Measurements from ENCODE around the gene RBM5.
A peak's percentile ranks its signal among the peaks of the same experiment; 100 is the strongest.

The RBM5 gene

GRCh38 chr3:50121072-50122032 lies 32.6 kb downstream of the RBM5 start:
- DNase-seq (ENCODE audit: low read depth in 2 of 2), result peak; percentile 29 to 58

- no peak for DNase-seq (ENCODE audit: low read depth in 2 of 2)
Observed at GRCh38 chr3:50122071-50122470, 33.4 kb downstream of the RBM5 start.

GRCh38 chr3:50122661-50123391 lies 34.1 kb downstream of the RBM5 start:
- DNase-seq (ENCODE audit: low read depth in 2 of 2), result no peak

- DNase-seq (ENCODE audit: low read depth in 2 of 2), result no peak
Observed at GRCh38 chr3:50123394-50124051, 34.8 kb downstream of the RBM5 start.

GRCh38 chr3:50124052-50124799 lies 35.5 kb downstream of the RBM5 start:
- DNase-seq (ENCODE audit: low read depth in 2 of 2), result no peak

GRCh38 chr3:50124800-50125178 lies 36.1 kb downstream of the RBM5 start:
- DNase-seq (ENCODE audit: low read depth in 2 of 2), result no peak

- no peak for DNase-seq (ENCODE audit: low read depth in 2 of 2)
Observed at GRCh38 chr3:50125541-50126286, 37.0 kb downstream of the RBM5 start.

GRCh38 chr3:50126287-50127211 lies 37.8 kb downstream of the RBM5 start:
- no peak for DNase-seq (ENCODE audit: low read depth in 2 of 2)

GRCh38 chr3:50127251-50127691 lies 38.6 kb downstream of the RBM5 start:
- no peak for DNase-seq (ENCODE audit: low read depth in 2 of 2)

GRCh38 chr3:50128001-50128400 lies 39.3 kb downstream of the RBM5 start:
- no peak for DNase-seq (ENCODE audit: low read depth in 2 of 2)

- DNase-seq (ENCODE audit: low read depth in 2 of 2), result no peak
Observed at GRCh38 chr3:50130436-50130835, 41.7 kb downstream of the RBM5 start.

- no peak for DNase-seq (ENCODE audit: low read depth in 2 of 2)
Observed at GRCh38 chr3:50132421-50133282, 43.9 kb downstream of the RBM5 start.

- DNase-seq (ENCODE audit: low read depth in 2 of 2), result no peak
Observed at GRCh38 chr3:50133283-50133615, 44.5 kb downstream of the RBM5 start.

GRCh38 chr3:50134367-50134766 lies 45.6 kb downstream of the RBM5 start:
- DNase-seq (ENCODE audit: low read depth in 2 of 2), result no peak

- DNase-seq (ENCODE audit: low read depth in 2 of 2), result no peak
Observed at GRCh38 chr3:50135964-50136363, 47.2 kb downstream of the RBM5 start.

GRCh38 chr3:50136714-50137405 lies 48.1 kb downstream of the RBM5 start:
- no peak for DNase-seq (ENCODE audit: low read depth in 2 of 2)

GRCh38 chr3:50137531-50137930 lies 48.8 kb downstream of the RBM5 start:
- DNase-seq (ENCODE audit: low read depth in 2 of 2), result no peak
